HepG2 (cell line): Measurements from ENCODE around the gene RGL3. TPM values are rescaled to one million over a fixed set of nuclear protein-coding genes. Genes with fewer than 3 reads are reported as not detected.

Source experiments
- BCL6 ChIP-seq: IDR thresholded peaks from 2 replicates; pipeline ENCODE4 v1.6.1; 2016; ENCODE audit warnings: missing genetic modification reagents, missing compliant biosample characterization
- CBX2 ChIP-seq, 2 experiments: fragments of 200-600 bp in 1 of 2; sonication (generic); formaldehyde crosslinking in 1 of 2; IDR thresholded peaks; 2 replicates each; pipeline versions ENCODE4 v1.7.0 to v1.8.1; 2018 to 2022; ENCODE audit warnings: low read depth in 2 of 2, low read length in 1 of 2, mild to moderate bottlenecking in 1 of 2, missing genetic modification reagents in 1 of 2
- FOXA1 ChIP-seq, 2 experiments: fragments of 450-650 bp in 1 of 2; sonication (generic) in 1 of 2; formaldehyde crosslinking in 1 of 2; IDR thresholded peaks; 2 replicates each; pipeline versions ENCODE4 v1.4.0 to v1.6.1; 2016 to 2020; ENCODE audit warnings: missing genetic modification reagents in 1 of 2
- HMGXB3 ChIP-seq: sonication (generic); formaldehyde crosslinking; IDR thresholded peaks from 2 replicates; pipeline ENCODE4 v1.4.0; 2020; ENCODE audit warnings: missing genetic modification reagents, borderline replicate concordance
- JUNB ChIP-seq: sonication (generic); formaldehyde crosslinking; IDR thresholded peaks from 2 replicates; pipeline ENCODE4 v1.8.0; 2022; ENCODE audit warnings: missing genetic modification reagents, mild to moderate bottlenecking, borderline replicate concordance
- MAFG ChIP-seq: sonication (generic); formaldehyde crosslinking; IDR thresholded peaks from 2 replicates; pipeline ENCODE4 v1.5.1; 2020; ENCODE audit warnings: mild to moderate bottlenecking, missing genetic modification reagents
- U2AF2 ChIP-seq: fragments of 200-400 bp; formaldehyde crosslinking; IDR thresholded peaks from 2 replicates; pipeline ENCODE4 v1.6.1; 2017; ENCODE audit warnings: low read depth, mild to moderate bottlenecking, low read length
- UBTF ChIP-seq: sonication (generic); formaldehyde crosslinking; IDR thresholded peaks from 2 replicates; pipeline ENCODE4 v1.4.0; 2020; ENCODE audit warnings: mild to moderate bottlenecking, missing genetic modification reagents
- ZBTB10 ChIP-seq: sonication (generic); formaldehyde crosslinking; IDR thresholded peaks from 2 replicates; pipeline ENCODE4 v1.4.0; 2020; ENCODE audit warnings: missing genetic modification reagents, borderline replicate concordance
- ZNF503 ChIP-seq: sonication (generic); formaldehyde crosslinking; IDR thresholded peaks from 2 replicates; pipeline ENCODE4 v1.4.0; 2020; ENCODE audit warnings: missing genetic modification reagents
- ZNF768 ChIP-seq: sonication (generic); formaldehyde crosslinking; IDR thresholded peaks from 2 replicates; pipeline ENCODE4 v1.4.0; 2020; ENCODE audit warnings: missing genetic modification reagents
- ZNF770 ChIP-seq: sonication (generic); formaldehyde crosslinking; IDR thresholded peaks from 2 replicates; pipeline ENCODE4 v1.5.0; 2020; ENCODE audit warnings: mild to moderate bottlenecking, missing genetic modification reagents
- ZNF790 ChIP-seq: sonication (generic); formaldehyde crosslinking; IDR thresholded peaks from 2 replicates; pipeline ENCODE4 v1.8.0; 2022; ENCODE audit warnings: missing genetic modification reagents, mild to moderate bottlenecking, borderline replicate concordance
- polyA plus RNA-seq, 8 experiments: library from polyadenylated mRNA; depleted of rRNA in 3 of 8; stranded (reverse) in 7 of 8; unstranded in 1 of 8; fragments of >200 nt; fragmentation: Illumina TruSeq in 4 of 8; extraction: Trizol in 4 of 8; gene quantifications; 2 replicates each; pipeline versions ENCODE4 v1.2.1 to v1.2.3, GENCODE V29; 2011 to 2016; ENCODE audit warnings: low read depth in 4 of 8, missing spikeins in 1 of 8, mixed read lengths in 1 of 8; ENCODE audit not compliant: insufficient read depth in 1 of 8
- total RNA-seq, 5 experiments: library from RNA; depleted of rRNA; stranded (reverse); fragments of >200 nt; fragmentation: Illumina TruSeq; extraction: Trizol; gene quantifications; 2 replicates each; pipeline ENCODE4 v1.2.3, GENCODE V29; 2016; ENCODE audit warnings: low read depth in 1 of 5

Gene RGL3
- total and polyA plus RNA-seq, 2 of the 13 experiments (the other 11 are each of a cell fraction or from before 2014, with no cell fraction given) = 4.2 to 7.6 TPM

GRCh38 chr19:11382898-11383705 lies 36.0 kb downstream of the RGL3 start (continued):
- 0 out of 2 replicates have a peak, but pooled peaks have one; percentile 21 for TF ChIP-seq ZNF768 (CRISPR knock-in tag)
- TF ChIP-seq CBX2 (IDR thresholded peaks at IDR 0.05; ENCODE audit: low read depth, low read length) = no peak
- no peak for TF ChIP-seq CBX2 (CRISPR knock-in tag; IDR thresholded peaks at IDR 0.05; ENCODE audit: low read depth)
- TF ChIP-seq JUNB (CRISPR knock-in tag) = no peak
- TF ChIP-seq MAFG (CRISPR knock-in tag) = no peak
- TF ChIP-seq ZBTB10 (CRISPR knock-in tag) = 0 out of 2 replicates have a peak, but pooled peaks have one; percentile 22
- TF ChIP-seq UBTF = peak; percentile 70
- TF ChIP-seq FOXA1 (IDR thresholded peaks at IDR 0.05) = no peak
- TF ChIP-seq FOXA1 (CRISPR knock-in tag; IDR thresholded peaks at IDR 0.05) = peak; percentile 57
- peak; percentile 71; the same call in 1 of the 2 replicates for TF ChIP-seq ZNF790 (CRISPR knock-in tag)
- 0 out of 2 replicates have a peak, but pooled peaks have one; percentile 23 for TF ChIP-seq ZNF503 (CRISPR knock-in tag)
- peak; percentile 43 for TF ChIP-seq BCL6 (CRISPR knock-in tag)
- TF ChIP-seq U2AF2 = no peak
- 0 out of 2 replicates have a peak, but pooled peaks have one; percentile 37 for TF ChIP-seq HMGXB3 (CRISPR knock-in tag)
- peak; percentile 92 for TF ChIP-seq ZNF770 (CRISPR knock-in tag)
